ENCODE data around the gene ZBTB17.

GRCh38 chr1:15943328-15943991 lies 32.4 kb downstream of the ZBTB17 start:
- TF ChIP-seq CTCF (conservative IDR thresholded peaks at IDR 0.05; ENCODE audit: low read depth, low read length) (no peak), EZH2 (IDR thresholded peaks at IDR 0.05; ENCODE audit: borderline replicate concordance, low read depth, low read length, poor library complexity, severe bottlenecking) (no peak)

All from A673 (cell line).